K562 (cell line): ENCODE measurements around the gene KPNB1. TPM values are rescaled to one million over a fixed set of nuclear protein-coding genes. Genes with fewer than 3 reads are reported as not detected.
A peak's percentile ranks its signal among the peaks of the same experiment; 100 is the strongest.

Source experiments
- BCL6 ChIP-seq: fragments of 250-450 bp; sonication (Bioruptor Pico); IDR thresholded peaks from 2 replicates; pipeline ENCODE4 v1.4.0; 2020
- CHCHD3 ChIP-seq: fragments of 250-450 bp; sonication (Bioruptor Pico); IDR thresholded peaks from 2 replicates; pipeline ENCODE4 v2.1.2; 2022; ENCODE audit warnings: mild to moderate bottlenecking
- CSDE1 ChIP-seq, 2 experiments: fragments of 450-650 bp; IDR thresholded peaks; 2 replicates each; pipeline ENCODE4 v1.6.1; 2016; ENCODE audit warnings: mild to moderate bottlenecking in 1 of 2
- FOXA1 ChIP-seq: fragments of 450-650 bp; IDR thresholded peaks from 2 replicates; pipeline ENCODE4 v1.6.1; 2016; ENCODE audit warnings: mild to moderate bottlenecking, borderline replicate concordance
- HDAC2 ChIP-seq: fragments of 450-650 bp; IDR thresholded peaks from 2 replicates; pipeline ENCODE4 v1.6.1; 2016; ENCODE audit warnings: mild to moderate bottlenecking
- HMGN3 ChIP-seq: IDR thresholded peaks from 2 replicates; pipeline ENCODE4 v1.6.1; 2011; ENCODE audit warnings: borderline replicate concordance, low read depth, mild to moderate bottlenecking, mixed read lengths, low read length; ENCODE audit not compliant: insufficient read length; ENCODE audit errors: extremely low read depth
- HNRNPL ChIP-seq: fragments of 200-400 bp; formaldehyde crosslinking; IDR thresholded peaks from 2 replicates; pipeline ENCODE4 v1.6.1; 2017; ENCODE audit warnings: low read depth, mild to moderate bottlenecking, low read length
- KAT8 ChIP-seq: fragments of 450-650 bp; IDR thresholded peaks from 2 replicates; pipeline ENCODE4 v1.6.1; 2016; ENCODE audit warnings: low read depth, mild to moderate bottlenecking
- KDM5B ChIP-seq: fragments of 200-600 bp; sonication (generic); IDR thresholded peaks from 2 replicates; pipeline ENCODE4 v1.6.1; 2012; ENCODE audit warnings: low read depth, mild to moderate bottlenecking, moderate library complexity, low read length, control low read depth, inconsistent platforms; ENCODE audit not compliant: insufficient replicate concordance
- NR1H2 ChIP-seq: sonication (generic); formaldehyde crosslinking; IDR thresholded peaks from 2 replicates; pipeline ENCODE4 v1.4.0; 2020; ENCODE audit warnings: mild to moderate bottlenecking, missing genetic modification reagents
- RCOR1 ChIP-seq, 2 experiments: IDR thresholded peaks; 2 replicates each; pipeline ENCODE4 v1.6.1; 2012; ENCODE audit warnings: low read depth in 2 of 2, low read length in 2 of 2, borderline replicate concordance in 1 of 2, improper control_type of control experiment in 1 of 2
- SPI1 ChIP-seq: IDR thresholded peaks from 2 replicates; pipeline ENCODE4 v1.6.1; 2011; ENCODE audit warnings: low read depth, low read length, control low read depth, borderline replicate concordance
- ZBTB8A ChIP-seq: fragments of 450-650 bp; IDR thresholded peaks from 2 replicates; pipeline ENCODE4 v1.6.1; 2018; ENCODE audit warnings: mild to moderate bottlenecking, moderate library complexity; ENCODE audit not compliant: partially characterized antibody
- polyA plus RNA-seq, 8 experiments: library from polyadenylated mRNA; depleted of rRNA in 4 of 8; stranded (reverse) in 5 of 8; unstranded in 3 of 8; fragments of >200 nt; fragmentation: Nextera tagmentation in 2 of 8; fragmentation: Illumina TruSeq in 1 of 8; extraction: Ambion mirVana in 2 of 8; extraction: Trizol in 1 of 8; gene quantifications; 2 replicates each; pipeline versions ENCODE4 v1.2.1 to v1.2.3, GENCODE V29; 2011 to 2014; ENCODE audit warnings: inconsistent platforms in 1 of 8, missing spikeins in 1 of 8
- total RNA-seq, 7 experiments: library from RNA; depleted of rRNA in 6 of 7; stranded (reverse); fragments of >200 nt in 6 of 7; fragmentation: Illumina TruSeq in 2 of 7; extraction: Trizol in 2 of 7; gene quantifications; 2 replicates each; pipeline versions ENCODE4 v1.2.1 to v1.2.3, GENCODE V29; 2011 to 2021; ENCODE audit warnings: low replicate concordance in 1 of 7
- TF ChIP-seq, protein P1 (sequence below), 3 experiments: IDR thresholded peaks in 2 of 3; conservative IDR thresholded peaks in 1 of 3; 2 replicates each; pipeline ENCODE4 v1.5.1; 2011 to 2012; ENCODE audit warnings: low read length in 3 of 3, mild to moderate bottlenecking in 3 of 3, control low read depth in 2 of 3, improper control_type of control experiment in 1 of 3, inconsistent platforms in 1 of 3, low read depth in 1 of 3, mixed read lengths in 1 of 3, moderate library complexity in 1 of 3; ENCODE audit not compliant: insufficient read depth in 2 of 3
- TF ChIP-seq, protein P2 (sequence below): fragments of 250-450 bp; sonication (Bioruptor Pico); IDR thresholded peaks from 2 replicates; pipeline ENCODE4 v1.4.0; 2020; ENCODE audit warnings: mild to moderate bottlenecking, moderate library complexity
- TF ChIP-seq, protein P3 (sequence below): sonication (generic); formaldehyde crosslinking; IDR thresholded peaks from 2 replicates; pipeline ENCODE4 v1.8.1; 2023; ENCODE audit warnings: mild to moderate bottlenecking, missing genetic modification reagents
- TF ChIP-seq, protein P4 (sequence below): IDR thresholded peaks from 2 replicates; pipeline ENCODE4 v1.6.1; 2012; ENCODE audit warnings: low read depth, low read length, improper control_type of control experiment, borderline replicate concordance
- TF ChIP-seq, protein P5 (sequence below), 2 experiments: fragments of 250-450 bp in 1 of 2; fragments of 450-650 bp in 1 of 2; sonication (Bioruptor Pico) in 1 of 2; IDR thresholded peaks; 2 replicates each; pipeline versions ENCODE4 v1.6.1 to v1.8.0; 2016 to 2021; ENCODE audit warnings: mild to moderate bottlenecking in 2 of 2, moderate library complexity in 2 of 2, missing compliant biosample characterization in 1 of 2, missing genetic modification characterization in 1 of 2

The KPNB1 gene
- total and polyA plus RNA-seq, 9 of the 15 experiments (the other 6 are each of a cell fraction or from before 2014, with no cell fraction given): 154 to 622 (median 354) TPM

DNA sequence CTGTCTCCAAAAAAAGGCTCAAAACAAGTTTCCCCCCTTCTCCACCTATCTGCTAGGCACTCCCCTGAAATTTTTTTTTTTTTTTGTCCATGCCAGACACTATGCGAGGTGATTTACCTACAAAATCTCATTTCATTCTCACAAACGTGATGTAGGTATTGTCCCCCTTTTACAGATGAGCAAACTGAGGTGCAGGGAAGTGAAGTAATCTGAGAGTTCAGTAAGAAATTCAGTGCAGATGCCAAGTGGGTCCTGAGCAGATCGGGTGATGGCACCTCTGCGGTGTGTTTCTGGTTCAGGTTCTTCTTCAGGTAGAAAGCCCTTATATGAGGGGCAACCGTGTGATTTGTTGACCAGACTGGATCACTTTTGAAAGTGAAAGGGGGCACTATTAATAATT is 54.0 kb downstream of the KPNB1 start (continued):
- TF ChIP-seq HMGN3: no peak
- TF ChIP-seq CHCHD3 (CRISPR knock-in tag): no peak
- TF ChIP-seq, protein P1, sequence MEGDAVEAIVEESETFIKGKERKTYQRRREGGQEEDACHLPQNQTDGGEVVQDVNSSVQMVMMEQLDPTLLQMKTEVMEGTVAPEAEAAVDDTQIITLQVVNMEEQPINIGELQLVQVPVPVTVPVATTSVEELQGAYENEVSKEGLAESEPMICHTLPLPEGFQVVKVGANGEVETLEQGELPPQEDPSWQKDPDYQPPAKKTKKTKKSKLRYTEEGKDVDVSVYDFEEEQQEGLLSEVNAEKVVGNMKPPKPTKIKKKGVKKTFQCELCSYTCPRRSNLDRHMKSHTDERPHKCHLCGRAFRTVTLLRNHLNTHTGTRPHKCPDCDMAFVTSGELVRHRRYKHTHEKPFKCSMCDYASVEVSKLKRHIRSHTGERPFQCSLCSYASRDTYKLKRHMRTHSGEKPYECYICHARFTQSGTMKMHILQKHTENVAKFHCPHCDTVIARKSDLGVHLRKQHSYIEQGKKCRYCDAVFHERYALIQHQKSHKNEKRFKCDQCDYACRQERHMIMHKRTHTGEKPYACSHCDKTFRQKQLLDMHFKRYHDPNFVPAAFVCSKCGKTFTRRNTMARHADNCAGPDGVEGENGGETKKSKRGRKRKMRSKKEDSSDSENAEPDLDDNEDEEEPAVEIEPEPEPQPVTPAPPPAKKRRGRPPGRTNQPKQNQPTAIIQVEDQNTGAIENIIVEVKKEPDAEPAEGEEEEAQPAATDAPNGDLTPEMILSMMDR (IDR thresholded peaks at IDR 0.05 in 2 of 3, conservative IDR thresholded peaks at IDR 0.05 in 1 of 3; ENCODE audit: insufficient read depth in 2 of 3, low read depth in 1 of 3, low read length in 3 of 3): no peak
- no peak for TF ChIP-seq HNRNPL
- no peak for TF ChIP-seq NR1H2 (CRISPR knock-in tag)
- no peak for TF ChIP-seq CSDE1 (IDR thresholded peaks at IDR 0.05)
- TF ChIP-seq, protein P2, sequence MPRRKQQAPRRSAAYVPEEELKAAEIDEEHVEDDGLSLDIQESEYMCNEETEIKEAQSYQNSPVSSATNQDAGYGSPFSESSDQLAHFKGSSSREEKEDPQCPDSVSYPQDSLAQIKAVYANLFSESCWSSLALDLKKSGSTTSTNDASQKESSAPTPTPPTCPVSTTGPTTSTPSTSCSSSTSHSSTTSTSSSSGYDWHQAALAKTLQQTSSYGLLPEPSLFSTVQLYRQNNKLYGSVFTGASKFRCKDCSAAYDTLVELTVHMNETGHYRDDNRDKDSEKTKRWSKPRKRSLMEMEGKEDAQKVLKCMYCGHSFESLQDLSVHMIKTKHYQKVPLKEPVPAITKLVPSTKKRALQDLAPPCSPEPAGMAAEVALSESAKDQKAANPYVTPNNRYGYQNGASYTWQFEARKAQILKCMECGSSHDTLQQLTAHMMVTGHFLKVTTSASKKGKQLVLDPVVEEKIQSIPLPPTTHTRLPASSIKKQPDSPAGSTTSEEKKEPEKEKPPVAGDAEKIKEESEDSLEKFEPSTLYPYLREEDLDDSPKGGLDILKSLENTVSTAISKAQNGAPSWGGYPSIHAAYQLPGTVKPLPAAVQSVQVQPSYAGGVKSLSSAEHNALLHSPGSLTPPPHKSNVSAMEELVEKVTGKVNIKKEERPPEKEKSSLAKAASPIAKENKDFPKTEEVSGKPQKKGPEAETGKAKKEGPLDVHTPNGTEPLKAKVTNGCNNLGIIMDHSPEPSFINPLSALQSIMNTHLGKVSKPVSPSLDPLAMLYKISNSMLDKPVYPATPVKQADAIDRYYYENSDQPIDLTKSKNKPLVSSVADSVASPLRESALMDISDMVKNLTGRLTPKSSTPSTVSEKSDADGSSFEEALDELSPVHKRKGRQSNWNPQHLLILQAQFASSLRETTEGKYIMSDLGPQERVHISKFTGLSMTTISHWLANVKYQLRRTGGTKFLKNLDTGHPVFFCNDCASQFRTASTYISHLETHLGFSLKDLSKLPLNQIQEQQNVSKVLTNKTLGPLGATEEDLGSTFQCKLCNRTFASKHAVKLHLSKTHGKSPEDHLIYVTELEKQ (CRISPR knock-in tag): no peak
- peak in 1 of 2 experiments; percentile 46; a peak in 1 of 4 replicates for TF ChIP-seq RCOR1 (IDR thresholded peaks at IDR 0.05; ENCODE audit: borderline replicate concordance in 1 of 2, low read depth in 2 of 2, low read length in 2 of 2)
- TF ChIP-seq, protein P3, sequence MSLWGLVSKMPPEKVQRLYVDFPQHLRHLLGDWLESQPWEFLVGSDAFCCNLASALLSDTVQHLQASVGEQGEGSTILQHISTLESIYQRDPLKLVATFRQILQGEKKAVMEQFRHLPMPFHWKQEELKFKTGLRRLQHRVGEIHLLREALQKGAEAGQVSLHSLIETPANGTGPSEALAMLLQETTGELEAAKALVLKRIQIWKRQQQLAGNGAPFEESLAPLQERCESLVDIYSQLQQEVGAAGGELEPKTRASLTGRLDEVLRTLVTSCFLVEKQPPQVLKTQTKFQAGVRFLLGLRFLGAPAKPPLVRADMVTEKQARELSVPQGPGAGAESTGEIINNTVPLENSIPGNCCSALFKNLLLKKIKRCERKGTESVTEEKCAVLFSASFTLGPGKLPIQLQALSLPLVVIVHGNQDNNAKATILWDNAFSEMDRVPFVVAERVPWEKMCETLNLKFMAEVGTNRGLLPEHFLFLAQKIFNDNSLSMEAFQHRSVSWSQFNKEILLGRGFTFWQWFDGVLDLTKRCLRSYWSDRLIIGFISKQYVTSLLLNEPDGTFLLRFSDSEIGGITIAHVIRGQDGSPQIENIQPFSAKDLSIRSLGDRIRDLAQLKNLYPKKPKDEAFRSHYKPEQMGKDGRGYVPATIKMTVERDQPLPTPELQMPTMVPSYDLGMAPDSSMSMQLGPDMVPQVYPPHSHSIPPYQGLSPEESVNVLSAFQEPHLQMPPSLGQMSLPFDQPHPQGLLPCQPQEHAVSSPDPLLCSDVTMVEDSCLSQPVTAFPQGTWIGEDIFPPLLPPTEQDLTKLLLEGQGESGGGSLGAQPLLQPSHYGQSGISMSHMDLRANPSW: no peak
- no peak for TF ChIP-seq BCL6 (CRISPR knock-in tag)
- TF ChIP-seq FOXA1: no peak
- TF ChIP-seq ZBTB8A: no peak
- no peak for TF ChIP-seq SPI1
- TF ChIP-seq, protein P4, sequence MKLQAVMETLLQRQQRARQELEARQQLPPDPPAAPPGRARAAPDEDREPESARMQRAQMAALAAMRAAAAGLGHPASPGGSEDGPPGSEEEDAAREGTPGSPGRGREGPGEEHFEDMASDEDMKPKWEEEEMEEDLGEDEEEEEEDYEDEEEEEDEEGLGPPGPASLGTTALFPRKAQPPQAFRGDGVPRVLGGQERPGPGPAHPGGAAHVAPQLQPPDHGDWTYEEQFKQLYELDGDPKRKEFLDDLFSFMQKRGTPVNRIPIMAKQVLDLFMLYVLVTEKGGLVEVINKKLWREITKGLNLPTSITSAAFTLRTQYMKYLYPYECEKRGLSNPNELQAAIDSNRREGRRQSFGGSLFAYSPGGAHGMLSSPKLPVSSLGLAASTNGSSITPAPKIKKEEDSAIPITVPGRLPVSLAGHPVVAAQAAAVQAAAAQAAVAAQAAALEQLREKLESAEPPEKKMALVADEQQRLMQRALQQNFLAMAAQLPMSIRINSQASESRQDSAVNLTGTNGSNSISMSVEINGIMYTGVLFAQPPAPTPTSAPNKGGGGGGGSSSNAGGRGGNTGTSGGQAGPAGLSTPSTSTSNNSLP: no peak
- TF ChIP-seq, protein P5, sequence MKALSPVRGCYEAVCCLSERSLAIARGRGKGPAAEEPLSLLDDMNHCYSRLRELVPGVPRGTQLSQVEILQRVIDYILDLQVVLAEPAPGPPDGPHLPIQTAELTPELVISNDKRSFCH (CRISPR knock-in tag; IDR thresholded peaks at IDR 0.05): no peak
- TF ChIP-seq, protein P5 (tag; IDR thresholded peaks at IDR 0.05): no peak
- peak; percentile 34; the same call in 1 of the 2 replicates for TF ChIP-seq HDAC2
- TF ChIP-seq KAT8: no peak
- no peak for TF ChIP-seq KDM5B
